ENCODE measurements around the gene KCNQ1.

Gene KCNQ1

DNA sequence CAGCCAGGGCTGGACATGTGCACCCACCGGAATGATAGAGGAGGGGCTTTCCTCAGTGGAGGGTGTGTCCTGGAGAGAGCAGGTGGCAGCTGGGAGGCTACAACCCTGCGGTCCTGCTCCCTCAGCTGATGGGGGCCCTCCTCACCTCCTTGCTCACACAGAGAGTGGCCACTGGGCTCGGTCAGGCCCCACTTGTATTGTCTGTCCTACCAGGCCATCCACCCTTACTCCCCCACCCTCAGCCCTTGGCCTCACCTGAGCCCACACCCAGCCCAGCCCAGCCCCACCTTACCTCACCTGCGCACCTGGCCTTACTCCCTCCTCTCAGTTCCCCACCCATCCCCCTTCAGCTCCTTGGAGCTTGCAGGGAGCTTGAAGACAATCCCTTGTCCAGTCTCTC lies 3.6 kb upstream of the KCNQ1 start:
- no peak for DNase-seq (ENCODE audit: low read depth in 2 of 2, low spot score in 1 of 2)

DNA sequence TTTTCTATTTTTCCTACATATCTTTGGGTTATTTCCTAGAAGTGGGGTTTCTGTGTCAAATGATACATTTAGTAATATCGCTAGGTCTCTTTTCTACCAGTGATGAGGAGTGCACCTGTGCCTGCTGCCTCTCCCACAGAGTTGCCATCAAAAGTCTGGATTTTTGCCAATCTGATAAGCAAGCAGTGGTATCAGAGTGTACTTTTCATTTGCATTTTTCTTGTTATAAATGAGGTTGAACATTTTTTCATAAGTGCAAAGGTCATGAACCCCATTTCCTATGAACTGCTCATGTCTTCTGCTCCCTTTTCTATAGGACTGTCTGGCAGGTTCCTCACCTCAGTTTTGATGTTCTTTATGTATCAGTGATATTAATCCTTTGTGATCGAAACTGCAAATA lies 2.2 kb upstream of the KCNQ1 start:
- DNase-seq (ENCODE audit: low read depth in 2 of 2, low spot score in 1 of 2): no peak

- no peak for DNase-seq (ENCODE audit: low read depth in 2 of 2, low spot score in 1 of 2)
Observed at GRCh38 chr11:2443406-2443805, 1.4 kb upstream of the KCNQ1 start.

GRCh38 chr11:2443881-2444820 lies 657 bp upstream of the KCNQ1 start, which contains the start of gene TRPM5:
TRPM5 (minus strand) TSS chr11:2444514; CDS start chr11:2423036, 21,478 bp downstream.
- peak; percentile 49 to 50 for DNase-seq (ENCODE audit: low read depth in 2 of 2, low spot score in 1 of 2)

GRCh38 chr11:2445746-2446551 lies 1.1 kb downstream of the KCNQ1 start:
- no peak for DNase-seq (ENCODE audit: low read depth in 2 of 2, low spot score in 1 of 2)

GRCh38 chr11:2446590-2447252 lies 1.9 kb downstream of the KCNQ1 start:
- no peak for DNase-seq (ENCODE audit: low read depth in 2 of 2, low spot score in 1 of 2)

DNA sequence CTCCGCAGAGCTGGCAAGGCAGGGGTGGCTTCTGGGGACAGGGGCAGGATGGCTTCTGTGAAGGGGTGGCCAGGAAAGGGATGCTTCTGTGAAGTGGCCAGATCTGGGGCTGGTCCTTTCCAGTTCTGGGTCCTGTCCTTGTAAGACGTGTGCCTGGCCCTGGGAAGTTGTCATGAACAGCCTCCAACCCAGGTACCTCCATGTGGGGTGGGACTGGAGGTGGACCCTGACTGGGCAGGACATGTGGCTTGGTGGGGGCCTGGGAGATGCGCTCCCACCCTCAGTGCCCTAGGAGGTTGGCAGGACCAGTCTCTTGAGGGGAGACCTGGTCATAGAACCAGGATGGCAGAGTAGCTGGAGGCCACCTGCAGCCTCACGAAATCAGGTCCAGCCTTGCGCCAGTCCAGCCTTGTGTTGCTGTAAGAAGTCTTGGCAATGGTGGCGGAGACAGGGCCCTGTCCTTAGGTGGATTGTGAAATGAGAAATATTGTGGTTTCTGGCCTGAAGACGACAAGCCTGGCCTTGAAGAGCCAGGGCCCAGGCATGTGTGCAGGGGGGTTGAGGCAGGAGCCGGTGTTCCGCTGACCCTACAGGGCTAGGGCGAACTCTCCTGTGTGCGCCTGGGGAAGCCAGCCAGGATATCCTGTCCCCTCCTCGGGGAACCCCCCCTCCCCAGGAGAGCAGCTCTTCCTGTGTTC lies 2.6 kb downstream of the KCNQ1 start:
- DNase-seq (ENCODE audit: low read depth in 2 of 2, low spot score in 1 of 2): no peak

DNA sequence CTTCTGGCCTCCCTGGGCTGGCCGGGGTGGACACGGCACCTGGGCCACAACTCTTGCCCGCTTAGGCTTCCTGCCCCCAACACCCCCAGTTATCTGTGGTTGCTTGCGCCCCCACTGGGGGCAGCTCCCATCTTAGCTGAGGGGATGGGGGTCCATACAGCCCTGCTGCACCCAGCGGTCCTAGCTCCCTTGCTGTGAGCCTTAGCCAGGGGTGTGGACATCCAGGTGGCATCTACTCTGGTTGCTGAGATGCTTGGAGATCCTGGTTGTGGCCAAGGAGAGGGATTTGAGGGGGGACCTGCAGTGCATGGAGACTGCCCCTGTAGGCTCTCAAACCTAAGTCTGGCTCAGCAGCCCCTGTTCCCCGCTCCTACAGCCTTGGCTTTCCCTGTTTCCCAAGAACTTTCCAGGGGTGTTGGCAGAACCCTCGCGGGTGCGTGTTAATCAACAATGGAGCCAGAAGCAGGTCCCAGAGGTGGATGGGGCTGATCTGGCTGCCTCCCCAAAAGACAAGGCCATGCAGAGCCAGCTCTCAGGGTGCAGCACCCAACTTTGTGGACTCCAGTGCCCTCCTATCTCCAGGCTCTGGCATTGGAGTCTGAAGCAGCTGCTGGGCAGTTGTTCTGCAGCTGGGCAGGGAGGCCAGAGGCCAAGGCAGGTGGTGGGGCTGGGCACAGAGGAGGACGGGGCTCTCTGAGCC lies 3.3 kb downstream of the KCNQ1 start:
- DNase-seq (ENCODE audit: low read depth in 2 of 2, low spot score in 1 of 2): no peak

DNA sequence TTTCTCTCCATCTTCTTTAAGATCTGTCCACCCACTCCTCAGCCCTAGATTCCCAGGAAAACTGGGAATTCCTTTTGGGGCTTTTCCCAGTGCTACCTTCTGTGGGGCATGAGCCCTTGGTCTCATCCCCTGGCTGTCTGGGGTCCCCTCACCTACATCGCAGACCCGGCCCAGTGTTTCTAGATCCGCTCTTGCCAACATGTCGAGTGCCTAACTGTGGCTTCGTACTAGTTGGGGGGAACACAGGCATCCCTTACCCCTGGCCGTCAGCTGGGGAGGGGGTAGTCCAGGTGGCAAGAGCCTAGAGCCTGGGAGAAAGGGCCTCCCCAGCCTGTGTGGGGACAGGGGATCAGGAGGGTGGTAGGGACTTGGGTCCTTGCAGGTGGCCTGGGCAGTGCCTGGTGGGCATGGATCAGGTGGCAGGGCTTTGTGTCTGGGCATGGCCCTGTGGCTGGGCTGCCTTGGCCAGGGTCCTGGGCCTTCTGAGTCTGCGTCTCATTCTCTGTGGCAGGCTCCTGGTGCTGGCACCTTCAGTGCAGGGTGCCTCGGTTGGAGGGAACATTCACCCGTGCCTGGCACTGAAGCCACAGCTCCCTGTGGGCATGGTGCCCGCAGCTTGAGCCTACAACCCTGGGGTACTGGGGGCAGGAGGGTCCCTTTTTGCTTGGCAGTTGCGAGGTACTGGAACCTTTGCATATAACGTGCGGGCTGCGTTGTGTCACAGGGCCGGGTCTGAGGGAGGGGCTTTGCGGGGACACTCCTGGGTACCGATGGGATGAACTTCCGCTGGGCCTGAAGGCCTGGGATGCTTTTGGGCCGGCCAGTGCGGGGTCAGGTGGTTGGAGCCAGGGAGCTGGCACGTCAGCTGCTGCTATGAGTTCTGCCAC lies 4.1 kb downstream of the KCNQ1 start:
- DNase-seq (ENCODE audit: low read depth in 2 of 2, low spot score in 1 of 2): no peak

GRCh38 chr11:2449548-2450320 lies 4.9 kb downstream of the KCNQ1 start:
- DNase-seq (ENCODE audit: low read depth in 2 of 2, low spot score in 1 of 2): no peak

DNA sequence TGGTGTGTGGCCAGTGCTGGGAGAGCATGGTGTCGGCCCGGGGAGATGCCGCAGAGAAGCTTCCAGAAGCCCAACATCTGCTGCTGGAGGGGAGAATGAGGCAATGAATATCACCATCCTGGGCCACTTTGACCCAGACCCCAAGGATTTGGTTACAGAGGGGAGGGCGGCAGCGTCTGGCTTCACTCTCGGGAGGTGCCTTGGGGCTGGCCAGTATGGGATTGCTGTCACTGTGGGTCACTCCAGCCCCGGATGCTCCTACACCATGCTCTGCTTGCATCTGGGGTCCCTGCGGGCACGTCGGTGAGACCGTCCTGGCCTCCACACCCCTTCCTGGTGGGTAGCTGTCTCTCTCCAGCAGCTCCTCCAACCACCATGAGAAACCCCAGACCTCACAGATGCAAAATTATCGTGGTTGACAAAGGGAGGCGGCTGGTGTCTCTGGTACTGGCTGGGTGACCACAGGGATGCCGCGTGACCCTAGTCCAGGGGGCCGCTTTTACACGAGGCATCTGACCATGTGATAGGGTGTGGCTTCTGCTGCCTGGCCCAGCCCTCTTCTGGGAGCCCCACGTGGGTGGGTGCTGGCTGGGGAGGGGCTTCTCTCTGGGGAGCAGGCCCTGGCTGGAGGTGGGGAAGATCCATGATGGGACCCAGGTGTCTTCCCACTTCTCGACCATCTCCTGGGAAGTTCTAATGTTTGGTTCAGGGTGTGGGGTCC lies 5.7 kb downstream of the KCNQ1 start:
- DNase-seq (ENCODE audit: low read depth in 2 of 2, low spot score in 1 of 2): no peak

DNA sequence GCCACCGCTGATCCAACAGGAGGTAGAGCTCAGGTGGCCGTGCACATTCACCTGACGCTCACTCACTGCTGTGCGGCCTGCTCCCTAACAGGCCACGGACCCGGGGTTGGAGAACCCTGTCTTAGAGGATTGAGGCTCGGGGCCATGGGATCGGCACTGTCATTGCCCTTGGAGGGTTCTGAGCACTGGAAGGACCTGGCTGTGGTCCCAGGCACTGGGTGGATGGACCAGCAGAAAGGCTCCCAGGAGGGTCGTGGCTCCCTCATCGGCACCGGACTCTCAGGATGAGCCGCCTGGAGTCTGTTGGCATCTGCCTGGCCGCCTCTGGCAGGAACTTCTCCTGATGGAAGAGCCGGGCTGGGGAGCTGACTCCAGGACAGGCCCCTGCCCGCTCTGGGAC lies 6.5 kb downstream of the KCNQ1 start:
- no peak for DNase-seq (ENCODE audit: low read depth in 2 of 2, low spot score in 1 of 2)

- no peak for DNase-seq (ENCODE audit: low read depth in 2 of 2, low spot score in 1 of 2)
Observed at GRCh38 chr11:2451916-2452315, 7.1 kb downstream of the KCNQ1 start.

DNA sequence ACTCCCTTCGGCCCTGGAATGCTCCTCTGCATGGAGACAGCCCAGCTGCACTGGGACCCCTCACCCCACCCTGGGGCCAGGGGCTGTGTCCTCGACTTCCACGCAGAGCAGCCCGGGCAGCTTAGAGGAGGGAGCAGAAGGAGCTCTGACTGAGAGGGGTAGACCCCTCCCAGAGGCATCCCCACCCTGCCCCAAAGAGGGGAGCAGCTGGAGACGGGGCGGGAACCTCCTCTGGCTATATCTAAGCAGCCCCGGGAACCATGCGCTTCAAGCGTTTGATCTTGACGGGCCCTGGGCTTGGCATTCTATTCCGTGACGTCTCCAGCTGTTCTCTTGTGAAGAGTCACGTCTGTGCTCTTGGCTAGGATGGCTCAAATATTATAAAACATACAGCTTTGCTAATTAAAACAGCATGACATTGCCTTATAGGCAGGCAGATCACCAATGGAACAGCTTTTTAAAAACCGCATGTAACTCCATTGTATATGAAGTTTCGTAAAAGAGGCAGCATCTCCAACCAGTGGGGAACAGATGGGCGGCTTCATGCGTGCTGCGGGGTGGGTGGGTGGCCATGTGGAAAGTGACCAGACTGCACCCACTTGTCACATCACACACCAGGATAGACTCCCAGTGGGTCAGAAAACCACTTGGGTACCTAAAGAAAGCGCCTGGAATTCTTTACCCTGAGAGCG lies 7.7 kb downstream of the KCNQ1 start:
- no peak for DNase-seq (ENCODE audit: low read depth in 2 of 2, low spot score in 1 of 2)

DNA sequence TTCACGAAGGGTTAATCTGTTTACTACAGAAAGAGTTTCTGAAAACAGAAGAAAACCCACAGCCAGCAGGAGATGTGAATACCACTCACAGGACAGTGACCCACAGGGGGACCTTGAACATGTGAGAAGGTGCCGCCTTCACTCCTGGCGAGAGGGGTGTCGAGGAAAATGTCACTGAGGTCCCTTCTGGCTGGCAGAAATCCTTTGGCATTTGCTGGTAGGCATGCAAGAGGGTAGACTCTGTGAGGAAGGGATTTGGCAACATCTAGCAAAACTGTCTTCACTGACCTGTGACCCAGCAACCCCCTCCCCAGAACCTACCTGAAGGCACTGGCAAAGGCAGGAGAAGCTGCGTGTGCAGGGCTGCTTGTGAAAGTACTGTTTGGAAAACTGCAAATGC lies 8.6 kb downstream of the KCNQ1 start:
- no peak for DNase-seq (ENCODE audit: low read depth in 2 of 2, low spot score in 1 of 2)

- no peak for DNase-seq (ENCODE audit: low read depth in 2 of 2, low spot score in 1 of 2)
Observed at GRCh38 chr11:2458321-2458720, 13.5 kb downstream of the KCNQ1 start.

- no peak for DNase-seq (ENCODE audit: low read depth in 2 of 2, low spot score in 1 of 2)
Observed at GRCh38 chr11:2459016-2459725, 14.4 kb downstream of the KCNQ1 start.

Measured in stimulated activated CD8-positive, alpha-beta memory T cell treated with anti-CD3 and anti-CD28 coated beads, Interleukin-4, amount 100 ng/mL, for 1 hour (primary cell).